GM23338 (cell line): ENCODE data around the gene PRPH. TPM values are rescaled to one million over a fixed set of nuclear protein-coding genes. Genes with fewer than 3 reads are reported as not detected.

ENCODE experiments used
- ATAC-seq: fragments of 200-7000 bp; cut with Tn5 transposase; 3 replicates; pipeline ENCODE4 v1.9.1; 2020
- DNase-seq: peaks from one replicate; pipeline ENCODE4 v3.0.0-alpha.2; 2015; ENCODE audit warnings: low spot score
- H2AFZ ChIP-seq: fragments of 200-600 bp; sonication (generic); 2 replicates; pipeline ENCODE4 v1.8.0; 2016; ENCODE audit warnings: antibody characterized with exemption, mild to moderate bottlenecking, moderate library complexity
- H3F3A ChIP-seq: fragments of 200-600 bp; sonication (generic); replicated peaks from 2 replicates; pipeline ENCODE4 v1.8.0; 2017; ENCODE audit warnings: antibody characterized with exemption, mixed run types, low read depth
- H3K27ac ChIP-seq: fragments of 200-600 bp; sonication (generic); 2 replicates; pipeline ENCODE4 v1.6.1; 2016; ENCODE audit warnings: low read depth
- H3K27me3 ChIP-seq: fragments of 200-600 bp; sonication (generic); 2 replicates; pipeline ENCODE4 v1.8.0; 2016; ENCODE audit warnings: mild to moderate bottlenecking, mixed run types, moderate library complexity; ENCODE audit not compliant: insufficient read depth
- H3K36me3 ChIP-seq: fragments of 200-600 bp; sonication (generic); 2 replicates; pipeline ENCODE4 v1.8.0; 2016; ENCODE audit warnings: mild to moderate bottlenecking; ENCODE audit not compliant: insufficient read depth
- H3K4me1 ChIP-seq: fragments of 200-600 bp; sonication (generic); 2 replicates; pipeline ENCODE4 v1.8.0; 2016; ENCODE audit warnings: mild to moderate bottlenecking, moderate library complexity; ENCODE audit not compliant: insufficient read depth
- H3K4me2 ChIP-seq: fragments of 200-600 bp; sonication (generic); 2 replicates; pipeline ENCODE4 v1.7.1; 2017; ENCODE audit warnings: mixed run types
- H3K4me3 ChIP-seq: fragments of 200-600 bp; sonication (generic); 2 replicates; pipeline ENCODE4 v1.6.1; 2016; ENCODE audit warnings: mixed run types
- H3K79me2 ChIP-seq: fragments of 200-600 bp; sonication (generic); replicated peaks from 2 replicates; pipeline ENCODE4 v1.8.0; 2017; ENCODE audit warnings: mild to moderate bottlenecking; ENCODE audit not compliant: insufficient read depth
- H3K9me2 ChIP-seq: fragments of 200-600 bp; sonication (generic); 2 replicates; pipeline ENCODE4 v1.8.0; 2017; ENCODE audit not compliant: insufficient read depth
- H4K20me1 ChIP-seq: fragments of 200-600 bp; sonication (generic); replicated peaks from 2 replicates; pipeline ENCODE4 v1.8.0; 2017; ENCODE audit warnings: mild to moderate bottlenecking; ENCODE audit not compliant: insufficient read depth
- H3K27ac Mint-ChIP-seq: 2 replicates; pipeline ENCODE4 v1.8.0; 2020; ENCODE audit warnings: inconsistent platforms, mild to moderate bottlenecking, moderate library complexity, mixed read lengths
- H3K27me3 Mint-ChIP-seq: 3 replicates; pipeline ENCODE4 v1.8.0; 2022; ENCODE audit warnings: low read depth, mild to moderate bottlenecking, moderate library complexity, mixed read lengths, inconsistent platforms; ENCODE audit not compliant: insufficient read depth, poor library complexity
- H3K36me3 Mint-ChIP-seq: 3 replicates; pipeline ENCODE4 v1.8.0; 2021; ENCODE audit warnings: low read depth, mild to moderate bottlenecking, inconsistent platforms, moderate library complexity, mixed read lengths
- H3K4me1 Mint-ChIP-seq: 3 replicates; pipeline ENCODE4 v1.8.0; 2020; ENCODE audit warnings: mild to moderate bottlenecking, inconsistent platforms, mixed read lengths
- H3K4me3 Mint-ChIP-seq: 3 replicates; pipeline ENCODE4 v1.8.0; 2021; ENCODE audit warnings: moderate library complexity, mild to moderate bottlenecking, inconsistent platforms, mixed read lengths
- H3K9me3 Mint-ChIP-seq: 3 replicates; pipeline ENCODE4 v1.8.0; 2020; ENCODE audit warnings: moderate library complexity, mild to moderate bottlenecking, inconsistent platforms, mixed read lengths
- EZH2 ChIP-seq: fragments of 200-600 bp; sonication (generic); IDR thresholded peaks from one replicate; pipeline ENCODE4 v1.8.0; 2017; ENCODE audit warnings: antibody characterized with exemption, mild to moderate bottlenecking, low read depth; ENCODE audit not compliant: unreplicated experiment
- EZH2phosphoT487 ChIP-seq: fragments of 200-600 bp; sonication (generic); IDR thresholded peaks from one replicate; pipeline ENCODE4 v1.8.1; 2018; ENCODE audit warnings: antibody characterized with exemption; ENCODE audit not compliant: unreplicated experiment
- JUNB ChIP-seq: IDR thresholded peaks from one replicate; pipeline ENCODE4 v1.6.1; 2016; ENCODE audit warnings: antibody characterized with exemption; ENCODE audit not compliant: unreplicated experiment
- NANOG ChIP-seq: IDR thresholded peaks from 2 replicates; pipeline ENCODE4 v1.6.1; 2016; ENCODE audit warnings: antibody characterized with exemption, borderline replicate concordance
- POLR2AphosphoS5 ChIP-seq: IDR thresholded peaks from 2 replicates; pipeline ENCODE4 v1.6.1; 2016; ENCODE audit warnings: antibody characterized with exemption, low read depth
- REST ChIP-seq: IDR thresholded peaks from one replicate; pipeline ENCODE4 v1.6.1; 2018; ENCODE audit warnings: antibody characterized with exemption; ENCODE audit not compliant: unreplicated experiment
- polyA plus RNA-seq: library from polyadenylated mRNA; unstranded; fragments of >200 nt; fragmentation: Nextera tagmentation; extraction: Ambion mirVana; gene quantifications from 2 replicates; pipeline ENCODE4 v1.2.1, GENCODE V29; 2016
- total RNA-seq: library from RNA; depleted of rRNA; stranded (reverse); fragments of >200 nt; shearing (Covaris generic); gene quantifications from 2 replicates; pipeline ENCODE4 v1.2.3, GENCODE V29; 2014
- TF ChIP-seq, protein P1 (sequence below), 2 experiments: fragments of 200-600 bp in 1 of 2; sonication (generic) in 1 of 2; conservative IDR thresholded peaks; 2 replicates each; pipeline versions ENCODE4 v1.5.1 to v1.6.1; 2016 to 2017; ENCODE audit warnings: antibody characterized with exemption in 2 of 2, low read depth in 2 of 2, mild to moderate bottlenecking in 2 of 2, moderate library complexity in 1 of 2

The PRPH gene
- total and polyA plus RNA-seq, 2 experiments from 2014 or later = 0.24 to 0.36 TPM

DNA sequence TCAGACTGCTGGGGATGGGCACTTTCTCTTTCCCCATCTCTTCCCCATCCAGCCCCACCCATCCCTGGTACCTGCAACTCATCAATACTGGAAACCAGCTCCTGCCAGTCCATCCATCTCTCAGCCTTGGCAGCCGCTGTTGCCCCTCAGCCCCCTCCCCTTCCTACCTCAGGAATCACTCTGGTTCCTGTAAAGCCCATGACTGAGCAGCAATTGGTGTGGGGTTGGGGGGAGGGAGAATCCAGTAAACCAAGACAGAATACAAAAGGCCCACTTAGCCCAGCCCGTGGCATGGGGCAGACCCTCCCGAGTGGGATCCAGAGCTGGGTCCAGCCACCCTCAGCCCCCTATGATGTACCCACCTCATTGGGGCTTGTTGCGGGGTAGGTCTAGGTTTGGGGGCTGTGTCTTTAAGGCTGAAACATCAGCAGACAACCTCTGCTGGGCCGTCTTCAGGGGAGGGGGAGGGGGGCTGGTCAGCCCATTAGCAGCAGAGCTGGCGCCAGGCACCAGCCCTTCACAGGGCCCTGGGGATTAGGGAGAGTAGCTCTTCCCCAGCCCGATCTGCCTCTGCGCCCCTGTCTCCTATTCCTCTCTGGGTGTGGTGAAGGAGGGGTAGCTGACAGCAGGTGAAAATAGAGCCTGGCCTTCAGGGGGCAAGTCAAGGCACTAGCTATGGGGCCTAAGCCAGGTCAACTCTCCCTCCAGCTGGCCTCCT is 702 bp upstream of the PRPH start (continued):
- TF ChIP-seq, protein P1, sequence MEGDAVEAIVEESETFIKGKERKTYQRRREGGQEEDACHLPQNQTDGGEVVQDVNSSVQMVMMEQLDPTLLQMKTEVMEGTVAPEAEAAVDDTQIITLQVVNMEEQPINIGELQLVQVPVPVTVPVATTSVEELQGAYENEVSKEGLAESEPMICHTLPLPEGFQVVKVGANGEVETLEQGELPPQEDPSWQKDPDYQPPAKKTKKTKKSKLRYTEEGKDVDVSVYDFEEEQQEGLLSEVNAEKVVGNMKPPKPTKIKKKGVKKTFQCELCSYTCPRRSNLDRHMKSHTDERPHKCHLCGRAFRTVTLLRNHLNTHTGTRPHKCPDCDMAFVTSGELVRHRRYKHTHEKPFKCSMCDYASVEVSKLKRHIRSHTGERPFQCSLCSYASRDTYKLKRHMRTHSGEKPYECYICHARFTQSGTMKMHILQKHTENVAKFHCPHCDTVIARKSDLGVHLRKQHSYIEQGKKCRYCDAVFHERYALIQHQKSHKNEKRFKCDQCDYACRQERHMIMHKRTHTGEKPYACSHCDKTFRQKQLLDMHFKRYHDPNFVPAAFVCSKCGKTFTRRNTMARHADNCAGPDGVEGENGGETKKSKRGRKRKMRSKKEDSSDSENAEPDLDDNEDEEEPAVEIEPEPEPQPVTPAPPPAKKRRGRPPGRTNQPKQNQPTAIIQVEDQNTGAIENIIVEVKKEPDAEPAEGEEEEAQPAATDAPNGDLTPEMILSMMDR (conservative IDR thresholded peaks at IDR 0.05; ENCODE audit: low read depth in 2 of 2) = no peak
- TF ChIP-seq NANOG = no peak
- no peak for TF ChIP-seq REST
- no peak for TF ChIP-seq POLR2AphosphoS5
- no peak for TF ChIP-seq EZH2phosphoT487
- no peak for TF ChIP-seq JUNB
- TF ChIP-seq EZH2 = no peak

GRCh38 chr12:49294804-49295081 is 204 bp upstream of the PRPH start:
- H3K27ac ChIP-seq = no peak overlapping the region
- Mint-ChIP-seq H3K9me3 (no peaks in the 10 kb centered on the region), H3K27me3 (peaks cover 83% of the 10 kb centered on the region), H3K4me3 (0 out of 3 replicates have a peak overlapping the region, but pooled peaks have one; percentile 6), H3K27ac (no peak overlapping the region), H3K36me3 (no peaks in the 10 kb centered on the region; the same call in 2 of the 3 replicates), H3K4me1 (peaks cover 22% of the 10 kb centered on the region; the same call in 2 of the 3 replicates)
- peak overlapping the region; percentile 52 for H3K4me3 ChIP-seq
- H3K4me1 ChIP-seq = peaks cover 25% of the 10 kb centered on the region
- DNase-seq (no peak), ATAC-seq (no peak)
- peaks cover 99% of the 10 kb centered on the region for H3K27me3 ChIP-seq
- peak overlapping the region; percentile 81 for H3K4me2 ChIP-seq
- no peaks in the 10 kb centered on the region for H3K36me3 ChIP-seq
- no peak overlapping the region; the same call in 1 of the 2 replicates for H2AFZ ChIP-seq
- H3K9me2 ChIP-seq = no peaks in the 10 kb centered on the region
- TF ChIP-seq EZH2 = peak; percentile 22
- TF ChIP-seq NANOG = no peak
- no peaks in the 10 kb centered on the region for H3K79me2 ChIP-seq
- no peaks in the 10 kb centered on the region for H4K20me1 ChIP-seq
- peaks cover 9% of the 10 kb centered on the region; the same call in 1 of the 2 replicates for H3F3A ChIP-seq
